Adipose tissue (tissue), 3 donors: ENCODE measurements around the gene ASB10. TPM values are rescaled to one million over a fixed set of nuclear protein-coding genes. Genes with fewer than 3 reads are reported as not detected.

Experiments used
- H3K27ac ChIP-seq: one replicate; pipeline ENCODE4 v1.5.1; 2013; ENCODE audit warnings: low read depth, low read length
- WGBS, 3 donors: extraction: QIAGEN DNeasy Blood & Tissue Kit; methylation state at CpG; one replicate each; pipeline ENCODE4 v1.1.7; 2013; 5-methylcytosine and 5-hydroxymethylcytosine counted together
- polyA plus RNA-seq, 3 donors: library from polyadenylated mRNA; stranded (reverse); fragments of 200-250 nt; gene quantifications; one replicate each; pipeline ENCODE4 v1.2.3, GENCODE V29; 2013
- donor health status: healthy with polysubstance abuse.
- donor health status: Bipolar disorder and iron deficiency.
- donor health status: healthy.

The ASB10 gene
- polyA plus RNA-seq, 3 donors = not detected

- H3K27ac ChIP-seq = no peak overlapping the region
- 71 to 82% (median 79%) methylated on average over 3 of the region's 3 CpGs for WGBS, 3 donors
These were observed 26.8 kb upstream of the ASB10 start for GRCh38 chr7:151213826-151214225.

GRCh38 chr7:151212626-151213025, 25.6 kb upstream of the ASB10 start:
- no peak overlapping the region for H3K27ac ChIP-seq
- 81 to 89% (median 84%) methylated on average over 5 of the region's 5 CpGs for WGBS, 3 donors

DNA sequence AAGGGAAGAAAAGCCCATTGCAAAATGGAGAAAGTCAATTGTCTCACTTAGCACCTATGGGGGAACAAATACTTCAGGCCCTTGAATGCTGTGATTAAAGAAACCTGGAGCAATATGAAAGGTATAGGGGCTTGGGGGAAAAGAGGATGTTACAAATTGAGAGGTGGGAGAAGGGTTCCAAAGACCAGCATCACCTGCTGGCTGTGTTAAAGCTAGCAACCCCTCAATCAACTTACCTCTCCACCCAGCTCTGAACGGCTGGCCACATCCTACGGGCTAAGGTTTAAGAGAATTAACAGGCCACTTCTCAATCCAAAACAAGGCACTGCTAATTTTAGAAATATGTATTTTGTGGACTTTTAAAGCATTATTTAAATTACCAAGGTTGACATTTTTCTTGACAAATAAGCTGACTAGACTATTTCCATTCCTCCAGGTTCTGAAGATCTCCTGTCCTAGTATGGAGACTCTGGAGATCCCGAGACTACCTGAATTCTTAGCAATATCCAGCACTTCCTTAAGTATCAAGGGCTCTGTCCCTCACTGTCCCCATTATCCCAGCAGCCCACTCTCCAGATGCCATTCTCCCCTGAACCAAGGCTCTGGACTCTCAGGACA, 24.2 kb upstream of the ASB10 start:
- no peak overlapping the region for H3K27ac ChIP-seq
- whole genome bisulfite sequencing, 3 donors = 70 to 89% (median 84%) methylated on average over 3 of the region's 3 CpGs

GRCh38 chr7:151210087-151210854, 23.2 kb upstream of the ASB10 start, which contains the start of gene H2BK1:
TSS of gene H2BK1 (minus strand) at chr7:151210488. CDS start at chr7:151210318, 170 bp downstream.
- H3K27ac ChIP-seq = no peak within 1 kb of the TSS
- WGBS, 3 donors = 64 to 87% (median 84%) methylated on average over 17 of the region's 17 CpGs

GRCh38 chr7:151209588-151209987, 22.5 kb upstream of the ASB10 start:
- H3K27ac ChIP-seq = no peak overlapping the region
- 79 to 84% (median 79%) methylated on average over 6 of the region's 6 CpGs for WGBS, 3 donors

GRCh38 chr7:151208253-151208862, 21.3 kb upstream of the ASB10 start:
- H3K27ac ChIP-seq = no peak overlapping the region
- WGBS, 3 donors = 57 to 77% (median 72%) methylated on average over 9 of the region's 9 CpGs

GRCh38 chr7:151207804-151208203, 20.8 kb upstream of the ASB10 start:
- 30 to 78% (median 71%) methylated on average over 12 of the region's 12 CpGs for WGBS, 3 donors
- no peak overlapping the region for H3K27ac ChIP-seq

DNA sequence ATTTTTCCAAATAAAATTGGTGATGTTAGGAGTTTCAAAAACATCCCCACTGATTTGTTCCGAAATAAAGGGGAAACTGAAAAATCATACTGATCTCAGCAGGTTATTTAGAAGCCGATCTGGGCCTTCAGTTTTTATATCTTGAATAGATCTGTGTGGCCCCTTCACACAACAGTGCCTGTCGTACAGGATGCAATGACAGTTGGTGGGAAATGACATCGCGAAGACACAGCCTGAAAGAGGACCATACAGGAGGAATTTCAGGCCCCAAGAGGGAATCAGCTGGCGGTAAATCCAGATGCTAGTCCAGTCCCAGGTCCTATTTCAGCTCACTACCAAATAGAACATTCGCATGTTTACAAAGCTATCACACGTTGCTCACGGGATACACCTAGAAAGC, 20.3 kb upstream of the ASB10 start:
- no peak overlapping the region for H3K27ac ChIP-seq
- 45 to 65% (median 46%) methylated on average over 9 of the region's 9 CpGs for WGBS, 3 donors

DNA sequence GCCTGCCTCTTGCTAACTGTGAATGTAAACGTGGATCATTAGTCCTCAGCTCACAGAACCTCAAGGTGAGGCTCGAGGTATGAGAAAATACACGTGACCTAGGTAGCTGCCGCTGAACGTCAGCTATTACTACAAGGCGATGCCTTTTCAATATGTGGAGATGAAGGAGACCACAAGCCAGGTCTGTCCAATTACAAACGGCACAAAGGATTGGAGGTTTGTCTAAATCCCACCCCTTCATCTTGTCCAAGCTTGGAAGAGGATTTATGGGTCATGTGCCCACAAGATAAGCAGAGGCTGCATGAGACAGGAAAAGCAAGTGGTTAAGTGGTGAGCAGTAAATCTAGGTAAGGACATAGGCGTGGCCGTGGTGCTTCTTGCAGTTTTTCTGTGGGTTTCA, 19.9 kb upstream of the ASB10 start:
- 35 to 64% (median 36%) methylated on average over 9 of the region's 9 CpGs for WGBS, 3 donors
- no peak overlapping the region for H3K27ac ChIP-seq

DNA sequence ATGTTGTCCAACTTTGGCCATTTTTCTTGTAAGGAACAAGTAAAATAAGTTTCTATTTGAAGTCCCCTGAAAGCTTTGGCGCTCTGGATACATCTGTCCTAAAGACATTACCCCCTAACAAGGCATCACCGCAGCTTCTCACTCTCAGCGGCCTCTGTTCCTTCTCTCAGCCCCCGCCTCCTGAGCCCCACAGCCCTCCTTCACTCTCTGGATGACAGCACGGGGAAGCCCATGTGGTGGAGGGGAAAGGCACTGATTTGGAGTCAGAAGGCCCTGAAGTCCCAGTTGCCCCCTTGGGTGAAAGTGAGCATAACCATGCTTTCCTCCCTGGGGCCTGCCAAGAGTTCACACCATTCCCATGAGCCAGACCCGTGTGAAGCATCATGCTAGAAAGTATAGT, 18.7 kb upstream of the ASB10 start:
- WGBS, 3 donors = 57 to 69% (median 69%) methylated on average over 6 of the region's 6 CpGs

DNA sequence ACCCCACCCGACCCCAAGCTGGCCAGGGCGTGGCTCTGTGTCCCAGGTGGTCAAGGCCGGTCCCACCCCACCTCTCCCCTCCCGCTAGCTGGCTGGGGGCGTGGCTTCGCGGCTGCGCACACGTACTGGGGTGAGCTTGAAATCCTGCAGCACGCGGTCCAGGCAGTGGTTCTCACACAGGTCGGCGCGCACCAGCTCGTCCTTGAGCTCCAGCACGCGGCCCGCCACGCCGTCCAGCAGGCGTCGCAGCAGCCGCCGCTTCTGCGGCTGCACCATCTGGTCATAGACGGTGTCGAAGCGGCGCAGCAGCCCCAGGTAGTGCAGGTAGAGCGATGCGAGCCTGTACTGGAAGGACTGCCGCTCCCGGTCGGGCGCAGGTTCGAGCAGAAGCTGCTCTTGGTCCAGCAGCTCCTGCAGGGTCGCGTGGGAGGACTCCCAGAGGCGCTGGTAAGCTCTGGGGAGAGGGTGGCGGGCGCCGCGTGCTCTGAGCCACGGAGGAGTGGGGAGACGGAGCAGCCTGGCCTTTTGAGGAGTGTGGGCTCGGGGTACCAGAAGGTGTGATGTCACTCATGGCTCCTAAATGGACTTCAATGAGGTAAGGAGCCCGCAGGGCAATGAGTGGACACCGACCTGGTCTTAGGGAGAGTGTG, 17.5 kb upstream of the ASB10 start:
- 55 to 68% (median 64%) methylated on average over 46 to 48 of the region's 48 CpGs for WGBS, 3 donors
- no peak overlapping the region for H3K27ac ChIP-seq

More for the DNA sequence above, 18.7 kb upstream of the ASB10 start:
- H3K27ac ChIP-seq = no peak overlapping the region

- H3K27ac ChIP-seq = no peak overlapping the region
- 93 to 95% (median 94%) methylated on average over 9 of the region's 9 CpGs for WGBS, 3 donors
These were observed 15.8 kb upstream of the ASB10 start for GRCh38 chr7:151202836-151203235.

DNA sequence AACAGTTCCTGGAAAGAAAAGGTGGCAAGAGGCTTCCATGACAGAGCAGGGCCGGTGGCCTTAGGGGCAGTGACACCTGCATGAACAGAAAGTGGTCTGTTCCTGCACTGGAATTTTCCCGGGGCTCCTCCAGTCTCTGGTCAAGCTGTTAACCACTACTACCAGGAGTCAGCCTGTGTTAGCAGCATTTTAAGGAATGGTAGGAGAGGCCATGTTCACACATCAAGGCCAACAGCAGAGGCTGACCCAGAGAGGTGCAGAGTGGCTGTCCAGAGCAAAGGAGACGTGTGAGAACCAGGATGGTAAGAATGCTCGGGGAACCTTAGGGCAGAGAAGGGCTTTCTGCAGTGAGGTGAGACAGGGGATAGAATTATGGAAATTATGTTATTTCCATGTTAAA, 14.7 kb upstream of the ASB10 start:
- no peak overlapping the region for H3K27ac ChIP-seq
- 63 to 95% (median 92%) methylated on average over 4 of the region's 4 CpGs for WGBS, 3 donors

DNA sequence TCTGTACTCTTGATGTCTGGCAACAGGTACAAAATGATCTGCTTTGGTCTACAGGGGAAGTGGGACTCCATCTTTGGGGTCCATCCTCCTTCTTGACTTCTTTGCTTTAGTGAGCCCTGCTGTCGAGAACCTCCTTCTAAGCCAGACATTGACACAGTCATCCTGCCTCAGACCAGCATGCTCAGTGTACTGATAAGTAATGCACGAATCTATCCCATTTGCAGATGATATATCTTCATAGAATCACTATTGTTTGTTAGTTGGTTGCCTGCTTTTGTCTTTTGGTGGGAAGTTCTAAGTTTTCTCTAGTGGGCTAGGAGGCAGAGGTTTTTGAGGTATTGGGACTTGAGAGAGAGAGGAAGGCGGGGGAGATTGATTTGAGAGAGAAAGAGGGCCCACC, 14.3 kb upstream of the ASB10 start:
- 69 to 86% (median 86%) methylated on average over 3 of the region's 3 CpGs for WGBS, 3 donors
- H3K27ac ChIP-seq = no peak overlapping the region

- H3K27ac ChIP-seq = no peak overlapping the region
- WGBS, 3 donors = 46 to 57% (median 49%) methylated on average over 30 of the region's 30 CpGs
These were observed 12.1 kb upstream of the ASB10 start for GRCh38 chr7:151198945-151199848.

GRCh38 chr7:151197932-151198331, 10.9 kb upstream of the ASB10 start:
- no peak overlapping the region for H3K27ac ChIP-seq

GRCh38 chr7:151195616-151196450, 8.8 kb upstream of the ASB10 start:
- H3K27ac ChIP-seq = no peak overlapping the region
- 52 to 54% (median 52%) methylated on average over 19 of the region's 19 CpGs for WGBS, 3 donors
